ENCODE data around the gene PILRB. TPM values are rescaled to one million over a fixed set of nuclear protein-coding genes. Genes with fewer than 3 reads are reported as not detected.

PILRB gene
- total RNA-seq, 1 experiment from 2014 or later = 50.1 TPM

GRCh38 chr7:100370303-100370702, 12.4 kb downstream of the PILRB start:
- Mint-ChIP-seq H3K27ac (peak overlapping the region in 2 of 3 experiments; percentile 87 to 96; a peak in 6 of 7 replicates), H3K4me1 (peaks cover 48 to 61% of the 10 kb centered on the region in 2 experiments), H3K27me3 (ENCODE audit: low read depth) (no peaks in the 10 kb centered on the region; the same call in 1 of the 2 replicates), H3K9me3 (no peaks in the 10 kb centered on the region), H3K36me3 (ENCODE audit: insufficient read depth in 1 of 3, low read depth in 3 of 3) (peaks cover 9 to 23% (median 9%) of the 10 kb centered on the region in 3 experiments), H3K4me3 (peak overlapping the region; percentile 32 to 61; a peak in 4 of 5 replicates)
- Histone ChIP-seq H2AK5ac (ENCODE audit: insufficient read length, low read length) (no peak overlapping the region), H3K4ac (ENCODE audit: low read depth, low read length) (no peak overlapping the region), H3K4me2 (ENCODE audit: insufficient read depth, insufficient read length, low read length) (peak overlapping the region; percentile 22), H4K20me1 (ENCODE audit: control insufficient read depth, insufficient read depth, insufficient read length) (no peaks in the 10 kb centered on the region), H3K18ac (ENCODE audit: insufficient read length, low read depth, low read length) (no peak overlapping the region), H4K8ac (replicated peaks; ENCODE audit: insufficient read length, low read depth, low read length) (no peak overlapping the region), H2BK20ac (ENCODE audit: low read depth, low read length, poor library complexity, severe bottlenecking) (no peak overlapping the region), H3K9ac (ENCODE audit: extremely low read depth, insufficient read length, low read length) (no peak overlapping the region), H4K91ac (ENCODE audit: insufficient read length, low read depth, low read length) (no peak overlapping the region), H2BK120ac (ENCODE audit: low read depth, low read length, poor library complexity, severe bottlenecking) (no peak overlapping the region), H2AFZ (ENCODE audit: low read length) (no peak overlapping the region), H3K4me1 (ENCODE audit: insufficient read depth, low read length) (no peaks in the 10 kb centered on the region; the same call in 1 of the 2 replicates), H3T11ph (ENCODE audit: low read length) (no peak overlapping the region), H3K27me3 (ENCODE audit: insufficient read depth, low read length) (no peaks in the 10 kb centered on the region), H3K79me1 (ENCODE audit: insufficient read depth, low read depth, low read length, poor library complexity, severe bottlenecking) (no peaks in the 10 kb centered on the region), H3K14ac (ENCODE audit: insufficient read depth, low read length) (no peak overlapping the region), H3K56ac (ENCODE audit: insufficient read length, low read depth, low read length) (no peak overlapping the region), H3K9me3 (ENCODE audit: control insufficient read depth, low read depth, low read length) (no peaks in the 10 kb centered on the region), H2BK12ac (ENCODE audit: insufficient read length, low read depth, low read length) (no peak overlapping the region), H2BK15ac (ENCODE audit: low read depth, low read length) (no peak overlapping the region), H3K79me2 (ENCODE audit: insufficient read depth, low read length) (no peaks in the 10 kb centered on the region), H2BK5ac (ENCODE audit: insufficient read length, low read length) (no peak overlapping the region), H3K23me2 (ENCODE audit: insufficient read length, low read depth, low read length, poor library complexity, severe bottlenecking) (no peaks in the 10 kb centered on the region), H3K27ac (ENCODE audit: insufficient read length, low read depth, low read length) (no peak overlapping the region), H4K5ac (ENCODE audit: insufficient read length, low read depth, low read length) (no peak overlapping the region), H3K23ac (ENCODE audit: insufficient read length, low read depth, low read length) (no peak overlapping the region)
- WGBS (ENCODE audit: extremely low coverage, insufficient read length, low lambda C conversion rate) = no CpG with 5 or more reads among the region's 4 CpGs
- no peak for TF ChIP-seq CTCF (conservative IDR thresholded peaks at IDR 0.05)
- peak; percentile 70 for DNase-seq

All from H9 (cell line).